BJ (cell line): Measurements from ENCODE around the gene BLOC1S2. TPM values are rescaled to one million over a fixed set of nuclear protein-coding genes. Genes with fewer than 3 reads are reported as not detected.

ENCODE experiments used
- CTCF ChIA-PET: fragments of 350-600 bp; formaldehyde crosslinking; extraction: SDS; loops from one replicate; lab custom pipeline; 2021; ENCODE audit warnings: antibody characterized with exemption, inconsistent platforms; lab: Yijun Ruan, JAX
- POLR2A ChIA-PET: fragments of 300-600 bp; sonication (Branson Sonifier 250); formaldehyde crosslinking; extraction: SDS; loops from one replicate; lab custom pipeline; 2021; ENCODE audit warnings: antibody characterized with exemption; lab: Charles Lee
- DNase-seq: peaks from one replicate; pipeline ENCODE4 v3.0.0-alpha.2; 2011; ENCODE audit warnings: low read depth
- H3K27me3 ChIP-seq: 2 replicates; pipeline ENCODE4 v1.6.0; 2011; ENCODE audit warnings: low read length; ENCODE audit not compliant: control insufficient read depth, insufficient read depth
- H3K36me3 ChIP-seq: 2 replicates; pipeline ENCODE4 v1.5.1; 2011; ENCODE audit warnings: low read length; ENCODE audit not compliant: control insufficient read depth, insufficient read depth
- H3K4me3 ChIP-seq: 2 replicates; pipeline ENCODE4 v1.5.1; 2011; ENCODE audit warnings: low read depth, mild to moderate bottlenecking, control low read depth, low read length
- polyA minus RNA-seq: library from RNA; depleted of rRNA, polyadenylated mRNA; stranded (reverse); fragments of >200 nt; gene quantifications from 2 replicates; pipeline ENCODE4 v1.2.3, GENCODE V29; 2011; rRNA and poly(A)+ RNA removed
- polyA plus RNA-seq: library from polyadenylated mRNA; depleted of rRNA; stranded (reverse); fragments of >200 nt; gene quantifications from 2 replicates; pipeline ENCODE4 v1.2.3, GENCODE V29; 2011; rRNA removed
- TF ChIP-seq, protein P1 (sequence below): IDR thresholded peaks from 2 replicates; pipeline ENCODE4 v1.5.1; 2011; ENCODE audit warnings: low read depth, mild to moderate bottlenecking, control low read depth, inconsistent platforms, low read length, moderate library complexity; ENCODE audit not compliant: insufficient read depth

Gene BLOC1S2
- polyA plus RNA-seq (18.7 and 39.9 TPM in 2 replicates), polyA minus RNA-seq (4.7 and 7.2 TPM in 2 replicates)

- TF ChIP-seq, protein P1, sequence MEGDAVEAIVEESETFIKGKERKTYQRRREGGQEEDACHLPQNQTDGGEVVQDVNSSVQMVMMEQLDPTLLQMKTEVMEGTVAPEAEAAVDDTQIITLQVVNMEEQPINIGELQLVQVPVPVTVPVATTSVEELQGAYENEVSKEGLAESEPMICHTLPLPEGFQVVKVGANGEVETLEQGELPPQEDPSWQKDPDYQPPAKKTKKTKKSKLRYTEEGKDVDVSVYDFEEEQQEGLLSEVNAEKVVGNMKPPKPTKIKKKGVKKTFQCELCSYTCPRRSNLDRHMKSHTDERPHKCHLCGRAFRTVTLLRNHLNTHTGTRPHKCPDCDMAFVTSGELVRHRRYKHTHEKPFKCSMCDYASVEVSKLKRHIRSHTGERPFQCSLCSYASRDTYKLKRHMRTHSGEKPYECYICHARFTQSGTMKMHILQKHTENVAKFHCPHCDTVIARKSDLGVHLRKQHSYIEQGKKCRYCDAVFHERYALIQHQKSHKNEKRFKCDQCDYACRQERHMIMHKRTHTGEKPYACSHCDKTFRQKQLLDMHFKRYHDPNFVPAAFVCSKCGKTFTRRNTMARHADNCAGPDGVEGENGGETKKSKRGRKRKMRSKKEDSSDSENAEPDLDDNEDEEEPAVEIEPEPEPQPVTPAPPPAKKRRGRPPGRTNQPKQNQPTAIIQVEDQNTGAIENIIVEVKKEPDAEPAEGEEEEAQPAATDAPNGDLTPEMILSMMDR, result no peak
- peak; percentile 66 for DNase-seq
- ChIA-PET POLR2A (no interaction called here), CTCF (interaction anchor here (1.0 to 1.3 kb wide), 2 partner anchors 196 to 592 kb away, joined by 3 to 4 read pairs; no protein-coding TSS in a partner anchor)
- Histone ChIP-seq H3K4me3 (peak within 1 kb of the TSS; percentile 96), H3K27me3 (no peaks in the 10 kb centered on the region; the same call in 1 of the 2 replicates), H3K36me3 (peaks cover 4% of the 10 kb centered on the region)
These were observed at the start of gene BLOC1S2 for GRCh38 chr10:100286051-100287033. Gene BLOC1S2 (minus strand): TSS chr10:100286680. CDS start chr10:100286659, 21 bp downstream.

DNA sequence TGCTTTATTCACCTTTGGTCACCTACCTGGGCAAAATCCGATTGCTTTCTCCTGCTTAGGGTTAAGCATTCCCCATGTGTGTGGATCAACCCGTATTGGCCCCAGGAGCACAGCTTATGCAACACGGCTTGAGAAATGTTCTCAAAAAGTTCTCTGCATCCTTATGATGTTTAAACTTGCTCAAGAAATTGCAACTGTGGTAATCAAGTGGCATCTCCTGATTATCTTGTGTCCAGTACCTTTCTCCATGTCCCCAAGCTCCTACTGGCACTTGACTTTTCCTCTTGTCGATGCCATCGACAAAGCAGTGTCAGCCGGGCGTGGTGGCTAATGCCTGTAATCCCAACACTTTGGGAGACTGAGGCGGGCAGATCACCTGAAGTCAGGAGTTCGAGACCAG is 48.3 kb upstream of the BLOC1S2 start:
- ChIA-PET CTCF (interaction anchor here (0.7 to 16.7 kb wide), 5 partner anchors 10 to 176 kb away, joined by 3 to 249 read pairs (median 5); partner anchors contain the start of gene SEC31B), POLR2A (no interaction called here)
- Histone ChIP-seq H3K4me3 (no peak overlapping the region), H3K36me3 (no peaks in the 10 kb centered on the region), H3K27me3 (peaks cover 30% of the 10 kb centered on the region)
- TF ChIP-seq, protein P1, result no peak
- DNase-seq, result no peak

- H3K27me3 ChIP-seq, result peaks cover 33% of the 10 kb centered on the region
- H3K4me3 ChIP-seq, result no peak overlapping the region
- ChIA-PET CTCF (interaction anchor here (0.9 to 16.7 kb wide), 4 partner anchors 10 to 177 kb away, joined by 3 to 249 read pairs (median 120); partner anchors contain the start of gene SEC31B), POLR2A (no interaction called here)
- TF ChIP-seq, protein P1, result no peak
- no peak for DNase-seq
- H3K36me3 ChIP-seq, result no peaks in the 10 kb centered on the region
These were observed 47.4 kb upstream of the BLOC1S2 start for GRCh38 chr10:100333661-100334440.

DNA sequence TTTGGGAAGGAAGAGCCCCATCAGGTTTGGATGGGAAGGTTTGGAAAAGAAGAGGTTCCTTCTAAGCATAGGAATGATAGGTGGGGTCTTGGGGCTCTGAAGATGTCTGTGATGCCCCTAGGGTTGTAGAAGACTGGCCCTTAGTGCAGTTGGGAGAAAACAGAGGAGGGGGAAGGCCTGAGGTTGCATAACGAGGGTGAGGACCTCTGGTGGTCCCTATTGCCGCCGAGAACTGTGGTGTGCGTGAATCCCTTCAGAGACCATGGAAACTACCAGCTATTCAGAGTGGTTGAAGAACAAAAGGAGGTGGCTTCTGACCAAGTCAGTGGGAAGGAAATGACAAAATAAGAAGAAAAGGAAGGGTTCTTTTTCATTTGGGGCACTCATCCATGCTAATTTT is 46.6 kb upstream of the BLOC1S2 start:
- Histone ChIP-seq H3K27me3 (peaks cover 32% of the 10 kb centered on the region), H3K4me3 (no peak overlapping the region), H3K36me3 (no peaks in the 10 kb centered on the region)
- ChIA-PET CTCF (interaction anchor here (0.7 to 15.9 kb wide), 3 partner anchors 99 to 417 kb away, joined by 3 to 235 read pairs (median 3); no protein-coding TSS in a partner anchor), POLR2A (no interaction called here)
- TF ChIP-seq, protein P1, result no peak
- DNase-seq, result no peak
